Progenitor cell of endocrine pancreas (in vitro differentiated cells): ENCODE results near the gene SYCE1. TPM values are rescaled to one million over a fixed set of nuclear protein-coding genes. Genes with fewer than 3 reads are reported as not detected.

Source experiments
- DNase-seq: peaks from one replicate; pipeline ENCODE4 v3.0.0; 2021; ENCODE audit warnings: low spot score; ENCODE audit not compliant: unreplicated experiment
- H3K27ac Mint-ChIP-seq: 2 replicates; pipeline ENCODE4 v1.8.0; 2021; ENCODE audit warnings: mild to moderate bottlenecking, moderate library complexity, mixed read lengths
- H3K27me3 Mint-ChIP-seq: 2 replicates; pipeline ENCODE4 v1.8.0; 2021; ENCODE audit warnings: mixed read lengths
- H3K36me3 Mint-ChIP-seq: 2 replicates; pipeline ENCODE4 v1.8.0; 2022; ENCODE audit warnings: mixed read lengths; ENCODE audit not compliant: insufficient read depth
- H3K4me1 Mint-ChIP-seq: 2 replicates; pipeline ENCODE4 v1.8.0; 2021; ENCODE audit warnings: low read depth, mixed read lengths
- H3K4me3 Mint-ChIP-seq: 2 replicates; pipeline ENCODE4 v1.8.0; 2021; ENCODE audit warnings: low read depth, mild to moderate bottlenecking, moderate library complexity, mixed read lengths
- H3K9me3 Mint-ChIP-seq: 2 replicates; pipeline ENCODE4 v1.8.0; 2021; ENCODE audit warnings: low read depth, mixed read lengths
- CTCF ChIP-seq: fragments of 200-600 bp; sonication (generic); IDR thresholded peaks from one replicate; pipeline ENCODE4 v1.5.0; 2021; ENCODE audit warnings: antibody characterized with exemption, mild to moderate bottlenecking; ENCODE audit not compliant: unreplicated experiment
- total RNA-seq: library from RNA; stranded (reverse); gene quantifications from 2 replicates; pipeline ENCODE4 v1.2.1, GENCODE V29; 2021

Gene SYCE1
- total RNA-seq, 1 donor from 2014 or later: not detected

DNA sequence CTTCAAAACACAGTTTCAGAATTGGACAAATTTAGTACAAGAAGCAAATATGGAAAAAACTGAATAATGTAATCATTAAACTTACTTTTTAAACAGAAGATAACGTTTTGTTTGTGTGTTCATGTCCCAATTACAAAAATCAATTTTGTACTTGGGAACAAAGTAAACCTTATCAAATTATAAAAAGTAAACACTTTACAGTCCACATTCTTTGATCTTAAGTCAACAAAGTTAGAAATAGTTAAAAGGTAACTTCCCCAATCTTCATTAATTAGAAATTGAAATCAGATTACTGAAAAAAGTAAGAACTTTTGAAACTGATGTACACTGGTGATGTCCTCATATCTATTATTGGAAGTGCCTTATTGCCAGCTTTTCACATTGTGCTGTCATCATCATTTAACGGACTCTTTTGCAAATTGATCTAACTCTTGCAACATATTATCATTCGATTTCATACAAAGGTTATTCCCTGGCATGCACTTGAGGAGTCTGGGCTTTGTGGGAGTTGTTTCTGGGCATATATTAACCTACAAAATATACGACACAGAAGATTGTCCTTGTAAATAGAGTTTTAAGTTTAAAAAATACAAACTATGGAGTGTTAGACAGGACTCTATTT is 53.4 kb downstream of the SYCE1 start:
- Mint-ChIP-seq H3K4me3 (no peak overlapping the region), H3K9me3 (peaks cover 66% of the 10 kb centered on the region), H3K27me3 (no peaks in the 10 kb centered on the region), H3K4me1 (no peaks in the 10 kb centered on the region), H3K27ac (no peak overlapping the region), H3K36me3 (peaks cover 1% of the 10 kb centered on the region)
- no peak for TF ChIP-seq CTCF
- no peak for DNase-seq

GRCh38 chr10:133511408-133511807 is 54.0 kb downstream of the SYCE1 start:
- Mint-ChIP-seq H3K27me3 (no peaks in the 10 kb centered on the region), H3K27ac (no peak overlapping the region), H3K36me3 (peaks cover 1% of the 10 kb centered on the region), H3K4me1 (no peaks in the 10 kb centered on the region), H3K9me3 (peaks cover 63% of the 10 kb centered on the region), H3K4me3 (no peak overlapping the region)
- TF ChIP-seq CTCF: no peak
- DNase-seq: no peak

DNA sequence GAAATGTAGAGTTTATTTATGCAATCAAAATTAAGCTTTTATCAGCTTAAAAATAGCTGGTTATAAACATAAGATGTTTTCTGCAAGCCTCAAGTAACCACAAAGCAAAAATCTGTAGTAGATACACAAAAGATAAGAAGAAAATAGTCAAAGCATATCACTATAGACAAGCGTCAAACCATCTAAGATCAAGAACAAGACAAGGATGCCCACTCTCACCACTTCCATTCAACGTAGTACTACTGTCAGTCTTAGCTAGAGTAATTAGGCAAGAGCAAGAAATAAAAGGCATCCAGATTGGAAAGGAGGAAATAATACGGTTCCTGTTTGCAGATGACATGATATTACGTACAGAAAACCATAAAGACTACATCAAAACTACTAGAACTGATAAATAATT is 55.7 kb downstream of the SYCE1 start:
- Mint-ChIP-seq H3K4me3 (no peak overlapping the region), H3K36me3 (peaks cover 1% of the 10 kb centered on the region), H3K4me1 (no peaks in the 10 kb centered on the region), H3K27me3 (no peaks in the 10 kb centered on the region), H3K27ac (no peak overlapping the region), H3K9me3 (peaks cover 55% of the 10 kb centered on the region)
- no peak for TF ChIP-seq CTCF
- no peak for DNase-seq

Other genes starting within 250 kb of the SYCE1 start
- 2.3 and 2.5 TPM in 2 replicates for gene CALY, start 228.7 kb downstream of the SYCE1 start, total RNA-seq
- gene PRAP1, start 218.2 kb downstream of the SYCE1 start, total RNA-seq: 0.62 TPM in 1 of 2 replicates, not detected in the other
- gene FUOM, start 207.6 kb downstream of the SYCE1 start, total RNA-seq: 14.7 and 16.2 TPM in 2 replicates
- 89.7 and 91.4 TPM in 2 replicates for gene ECHS1, start 192.2 kb downstream of the SYCE1 start, total RNA-seq
- 11.9 and 14.1 TPM in 2 replicates for gene PAOX, start 186.3 kb downstream of the SYCE1 start, total RNA-seq
- gene MTG1, start 171.4 kb downstream of the SYCE1 start, total RNA-seq: 137 and 139 TPM in 2 replicates
- gene SPRN, start 141.0 kb downstream of the SYCE1 start, total RNA-seq: 0.12 TPM in 1 of 2 replicates, not detected in the other
- 1.7 and 3.0 TPM in 2 replicates for gene SCART1, start 111.6 kb downstream of the SYCE1 start, total RNA-seq
- gene CYP2E1, start 38.2 kb downstream of the SYCE1 start, total RNA-seq: 0.91 and 1.4 TPM in 2 replicates
- gene FRG2B, start 61.2 kb upstream of the SYCE1 start, total RNA-seq: not detected in 2 replicates